GM21528 (cell line): ENCODE data around the gene CHMP2A.

Source experiments
- ATAC-seq: cut with Tn5 transposase; IDR thresholded peaks from one replicate; pipeline ENCODE4 v1.9.1; 2021; ENCODE audit warnings: mild to moderate bottlenecking, moderate library complexity; ENCODE audit not compliant: unreplicated experiment, low FRiP score

CHMP2A gene

GRCh38 chr19:58570770-58571574, 16.1 kb upstream of the CHMP2A start:
- no peak for ATAC-seq

GRCh38 chr19:58569943-58570670, 15.2 kb upstream of the CHMP2A start:
- ATAC-seq, result no peak

GRCh38 chr19:58569191-58569942, 14.5 kb upstream of the CHMP2A start:
- ATAC-seq, result no peak

GRCh38 chr19:58568453-58569130, 13.7 kb upstream of the CHMP2A start:
- no peak for ATAC-seq

- no peak for ATAC-seq
Measured at GRCh38 chr19:58566989-58567388, 12.1 kb upstream of the CHMP2A start.

GRCh38 chr19:58563823-58564222, 8.9 kb upstream of the CHMP2A start:
- ATAC-seq, result no peak

GRCh38 chr19:58563034-58563573, 8.2 kb upstream of the CHMP2A start:
- no peak for ATAC-seq

- ATAC-seq, result no peak
Measured at GRCh38 chr19:58562122-58563033, 7.5 kb upstream of the CHMP2A start.

GRCh38 chr19:58561373-58562121, 6.6 kb upstream of the CHMP2A start:
- ATAC-seq, result no peak

- no peak for ATAC-seq
Measured at GRCh38 chr19:58560921-58561320, 6.0 kb upstream of the CHMP2A start.

- ATAC-seq, result no peak
Measured at GRCh38 chr19:58560007-58560887, 5.3 kb upstream of the CHMP2A start.

- no peak for ATAC-seq
Measured at GRCh38 chr19:58559275-58560006, 4.5 kb upstream of the CHMP2A start.

- peak; percentile 55 for ATAC-seq
Measured at GRCh38 chr19:58558623-58559274, 3.8 kb upstream of the CHMP2A start.

- ATAC-seq, result peak; percentile 4
Measured at GRCh38 chr19:58558066-58558622, 3.2 kb upstream of the CHMP2A start, which contains the start of gene UBE2M. Gene UBE2M (minus strand): TSS chr19:58558611. CDS start chr19:58558381, 230 bp downstream.

GRCh38 chr19:58557221-58558065, 2.5 kb upstream of the CHMP2A start:
- ATAC-seq, result no peak
